Bronchial epithelial cell (primary cell): Measurements from ENCODE around the gene XPA. TPM values are rescaled to one million over a fixed set of nuclear protein-coding genes. Genes with fewer than 3 reads are reported as not detected.
A peak's percentile ranks its signal among the peaks of the same experiment; 100 is the strongest.

Experiments
- DNase-seq: peaks from one replicate; pipeline ENCODE4 v3.0.0-alpha.2; 2010; ENCODE audit warnings: low read depth
- FAIRE-seq: peaks from 2 replicates; lab custom pipeline; 2011; peaks lifted over from hg19 to GRCh38; lab: Jason Lieb, UNC
- H3K27me3 ChIP-seq: 2 replicates; pipeline ENCODE4 v1.5.1; 2011; ENCODE audit warnings: low read length; ENCODE audit not compliant: control insufficient read depth, insufficient read depth
- H3K36me3 ChIP-seq: 2 replicates; pipeline ENCODE4 v1.5.1; 2011; ENCODE audit warnings: low read length; ENCODE audit not compliant: control insufficient read depth, insufficient read depth
- H3K4me3 ChIP-seq: 2 replicates; pipeline ENCODE4 v1.5.1; 2011; ENCODE audit warnings: mild to moderate bottlenecking, low read depth, low read length, control low read depth
- CTCF ChIP-seq: IDR thresholded peaks from 2 replicates; pipeline ENCODE4 v1.5.1; 2011; ENCODE audit warnings: mild to moderate bottlenecking, moderate library complexity, low read length, control low read depth, inconsistent platforms; ENCODE audit not compliant: insufficient read depth, severe bottlenecking
- total RNA-seq: library from RNA; depleted of rRNA; stranded (reverse); fragments of >200 nt; gene quantifications from 2 replicates; pipeline ENCODE4 v1.2.1, GENCODE V29; 2014

The XPA gene
- total RNA-seq, 1 donor from 2014 or later: 4.2 TPM

- FAIRE-seq: no peak
- no peaks in the 10 kb centered on the region for H3K27me3 ChIP-seq
- no peaks in the 10 kb centered on the region for H3K36me3 ChIP-seq
- no peak for DNase-seq
- no peak for TF ChIP-seq CTCF
- H3K4me3 ChIP-seq: no peak overlapping the region
These were observed 1.8 kb downstream of the XPA start for GRCh38 chr9:97695390-97695789.

- no peak overlapping the region for H3K4me3 ChIP-seq
- peak; percentile 51 for DNase-seq
These were observed 2.4 kb downstream of the XPA start for GRCh38 chr9:97694769-97695168.

GRCh38 chr9:97689401-97690180 is 7.5 kb downstream of the XPA start:
- DNase-seq: peak; percentile 30
- TF ChIP-seq CTCF: no peak
- no peak overlapping the region for H3K4me3 ChIP-seq
- H3K36me3 ChIP-seq: peaks cover 9% of the 10 kb centered on the region
- H3K27me3 ChIP-seq: no peaks in the 10 kb centered on the region
- no peak for FAIRE-seq

More at GRCh38 chr9:97694769-97695168, 2.4 kb downstream of the XPA start:
- H3K27me3 ChIP-seq: no peaks in the 10 kb centered on the region
- TF ChIP-seq CTCF: no peak
- H3K36me3 ChIP-seq: peaks cover 3% of the 10 kb centered on the region
- FAIRE-seq: no peak

- no peak for TF ChIP-seq CTCF
- Histone ChIP-seq H3K27me3 (no peaks in the 10 kb centered on the region), H3K36me3 (peaks cover 13% of the 10 kb centered on the region), H3K4me3 (no peak overlapping the region)
- FAIRE-seq: no peak
- DNase-seq: no peak
These were observed 8.5 kb downstream of the XPA start for GRCh38 chr9:97688654-97689053.

- H3K27me3 ChIP-seq: no peaks in the 10 kb centered on the region
- no peak for TF ChIP-seq CTCF
- no peak for FAIRE-seq
- no peak overlapping the region for H3K4me3 ChIP-seq
- H3K36me3 ChIP-seq: peaks cover 6% of the 10 kb centered on the region
- DNase-seq: no peak
These were observed 14.9 kb downstream of the XPA start for GRCh38 chr9:97682242-97682641.

- DNase-seq: no peak
- FAIRE-seq: no peak
- Histone ChIP-seq H3K36me3 (peaks cover 2% of the 10 kb centered on the region), H3K4me3 (no peak overlapping the region), H3K27me3 (no peaks in the 10 kb centered on the region)
- TF ChIP-seq CTCF: no peak
These were observed 21.5 kb downstream of the XPA start for GRCh38 chr9:97675655-97676054.
